HS-5 (cell line): Measurements from ENCODE around the gene CAMTA1.

Experiments used
- DNase-seq: peaks from one replicate; pipeline ENCODE4 v3.0.0-alpha.2; 2012; ENCODE audit warnings: low read depth

CAMTA1 gene

GRCh38 chr1:7636795-7637526 lies 851.7 kb downstream of the CAMTA1 start:
- DNase-seq, result no peak

DNA sequence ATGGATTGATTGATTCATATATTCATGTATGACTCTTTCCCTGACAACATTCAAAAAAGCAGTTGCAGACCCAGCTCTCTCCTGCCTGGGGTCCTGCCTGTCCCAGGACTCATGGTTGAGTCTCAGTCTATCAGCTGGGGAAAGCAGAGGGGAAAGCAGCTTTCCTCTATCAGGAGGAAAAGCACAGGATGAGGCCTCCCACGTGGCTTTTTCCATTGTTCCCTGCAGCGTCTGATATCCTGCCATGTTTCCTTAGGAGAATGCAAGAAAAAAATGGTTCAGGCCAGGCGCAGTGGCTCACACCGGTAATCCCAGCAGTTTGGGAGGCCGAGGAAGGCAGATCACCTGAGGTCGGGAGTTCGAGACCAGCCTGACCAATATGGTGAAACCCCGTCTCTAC lies 852.8 kb downstream of the CAMTA1 start:
- no peak for DNase-seq

- DNase-seq, result no peak
Observed at GRCh38 chr1:7639435-7640131, 854.3 kb downstream of the CAMTA1 start.

DNA sequence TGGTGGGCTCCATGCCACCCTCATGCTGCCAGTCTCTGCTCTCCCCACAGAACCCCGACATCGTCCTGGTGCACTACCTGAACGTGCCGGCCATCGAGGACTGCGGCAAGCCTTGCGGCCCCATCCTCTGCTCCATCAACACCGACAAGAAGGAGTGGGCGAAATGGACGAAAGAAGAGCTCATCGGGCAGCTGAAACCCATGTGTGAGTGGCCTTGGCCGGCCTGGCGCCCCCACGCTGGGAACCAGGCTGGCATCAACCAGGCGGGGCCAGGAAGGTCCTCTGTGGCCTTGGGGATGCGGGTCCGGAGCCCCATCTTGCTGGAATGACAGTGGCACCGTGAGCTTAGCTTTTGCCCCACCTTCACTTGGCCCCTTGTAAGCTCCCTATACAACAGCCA lies 855.1 kb downstream of the CAMTA1 start:
- no peak for DNase-seq

GRCh38 chr1:7640920-7641585 lies 855.8 kb downstream of the CAMTA1 start:
- no peak for DNase-seq

GRCh38 chr1:7641587-7642417 lies 856.5 kb downstream of the CAMTA1 start:
- DNase-seq, result no peak

DNA sequence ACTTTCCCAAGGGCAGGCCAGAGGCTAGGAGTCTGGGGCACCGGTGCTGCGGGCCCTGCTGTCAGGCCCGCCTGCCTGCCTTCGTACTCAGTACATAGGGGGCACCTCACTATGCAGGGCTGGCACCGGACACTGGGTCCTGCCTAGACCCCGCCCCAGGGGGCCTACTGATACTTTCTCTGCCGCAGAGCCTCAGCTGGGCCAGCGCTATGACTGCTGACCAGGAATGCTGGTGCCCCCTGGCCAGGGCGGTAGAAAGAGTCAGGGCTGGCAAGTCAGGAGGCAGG lies 857.1 kb downstream of the CAMTA1 start:
- no peak for DNase-seq

GRCh38 chr1:7642781-7643529 lies 857.7 kb downstream of the CAMTA1 start:
- DNase-seq, result no peak

- no peak for DNase-seq
Observed at GRCh38 chr1:7643530-7643929, 858.3 kb downstream of the CAMTA1 start.

DNA sequence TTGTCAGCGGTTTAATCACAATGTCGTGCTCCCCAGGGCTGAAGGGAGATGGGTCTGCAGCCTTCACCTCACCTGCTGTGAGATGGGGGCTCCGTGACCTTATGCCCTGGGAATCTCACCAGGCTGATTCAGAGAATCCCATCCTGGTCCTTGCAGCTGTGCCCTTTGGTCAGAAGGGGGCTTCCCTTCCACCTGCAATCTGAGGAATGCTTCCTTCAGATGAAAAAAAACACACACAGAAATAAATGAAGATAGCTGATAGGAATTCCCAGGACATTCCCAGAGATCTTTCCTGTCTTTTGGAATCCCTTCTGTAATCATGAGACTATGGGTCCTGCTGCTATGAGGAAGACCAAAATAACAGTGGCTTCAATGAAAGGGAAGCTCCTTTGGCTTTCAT lies 858.8 kb downstream of the CAMTA1 start:
- no peak for DNase-seq

DNA sequence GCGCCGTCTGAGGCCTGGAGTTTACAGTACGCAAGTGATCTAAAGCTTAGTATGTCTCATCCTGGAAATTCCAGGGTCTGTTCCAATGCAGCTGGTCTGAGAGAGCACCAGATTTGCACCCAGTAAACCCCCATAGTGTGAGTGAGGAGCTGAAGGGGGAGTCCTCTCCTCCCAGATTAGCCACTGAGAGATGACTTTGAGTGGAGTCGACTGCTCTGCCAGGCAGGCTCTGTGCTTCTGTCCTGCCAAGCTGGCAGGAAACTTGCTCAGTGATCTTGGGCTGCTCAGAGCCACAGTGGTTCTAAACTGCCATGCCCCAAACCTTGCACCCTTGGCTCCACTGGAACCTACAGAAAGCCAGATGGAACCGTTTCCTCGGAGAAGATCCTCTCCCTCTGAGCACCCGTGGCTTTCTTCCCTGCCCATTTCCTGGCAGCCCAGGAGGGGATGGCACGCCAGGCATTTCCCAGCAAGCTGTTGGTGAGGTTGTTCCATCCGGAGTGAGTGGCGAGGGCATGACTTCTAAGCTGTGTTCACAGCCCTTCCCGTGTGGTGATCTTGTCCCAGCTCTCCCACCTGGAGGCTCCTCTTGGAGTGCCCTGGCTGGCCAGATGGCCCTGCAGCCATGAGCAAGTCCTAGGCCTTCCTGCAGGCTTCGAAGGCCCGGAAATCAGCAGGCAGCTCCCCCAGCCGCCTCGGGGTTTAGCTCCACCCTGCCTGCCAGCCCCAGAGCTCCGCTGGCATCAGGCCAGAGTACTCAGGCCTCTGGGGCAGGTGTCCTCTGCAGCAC lies 859.9 kb downstream of the CAMTA1 start:
- no peak for DNase-seq

- no peak for DNase-seq
Observed at GRCh38 chr1:7645751-7646048, 860.4 kb downstream of the CAMTA1 start.

DNA sequence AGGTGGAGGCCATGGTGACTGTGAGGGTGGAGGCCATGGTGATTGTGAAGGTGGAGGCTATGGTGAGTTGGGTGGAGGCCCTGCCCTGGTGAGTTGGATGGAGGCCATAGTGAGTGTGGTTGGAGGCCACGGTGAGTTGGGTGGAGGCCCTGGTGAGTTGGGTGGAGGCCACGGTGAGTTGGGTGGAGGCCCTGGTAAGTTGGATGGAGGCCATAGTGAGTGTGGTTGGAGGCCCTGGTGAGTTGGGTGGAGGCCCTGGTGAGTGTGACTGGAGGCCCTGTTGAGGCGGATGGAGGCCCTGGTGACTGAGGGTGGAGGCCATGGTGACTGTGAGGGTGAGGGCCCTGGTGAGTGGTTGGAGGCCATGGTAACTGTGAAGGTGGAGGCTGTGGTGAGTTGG lies 860.9 kb downstream of the CAMTA1 start:
- DNase-seq, result no peak

DNA sequence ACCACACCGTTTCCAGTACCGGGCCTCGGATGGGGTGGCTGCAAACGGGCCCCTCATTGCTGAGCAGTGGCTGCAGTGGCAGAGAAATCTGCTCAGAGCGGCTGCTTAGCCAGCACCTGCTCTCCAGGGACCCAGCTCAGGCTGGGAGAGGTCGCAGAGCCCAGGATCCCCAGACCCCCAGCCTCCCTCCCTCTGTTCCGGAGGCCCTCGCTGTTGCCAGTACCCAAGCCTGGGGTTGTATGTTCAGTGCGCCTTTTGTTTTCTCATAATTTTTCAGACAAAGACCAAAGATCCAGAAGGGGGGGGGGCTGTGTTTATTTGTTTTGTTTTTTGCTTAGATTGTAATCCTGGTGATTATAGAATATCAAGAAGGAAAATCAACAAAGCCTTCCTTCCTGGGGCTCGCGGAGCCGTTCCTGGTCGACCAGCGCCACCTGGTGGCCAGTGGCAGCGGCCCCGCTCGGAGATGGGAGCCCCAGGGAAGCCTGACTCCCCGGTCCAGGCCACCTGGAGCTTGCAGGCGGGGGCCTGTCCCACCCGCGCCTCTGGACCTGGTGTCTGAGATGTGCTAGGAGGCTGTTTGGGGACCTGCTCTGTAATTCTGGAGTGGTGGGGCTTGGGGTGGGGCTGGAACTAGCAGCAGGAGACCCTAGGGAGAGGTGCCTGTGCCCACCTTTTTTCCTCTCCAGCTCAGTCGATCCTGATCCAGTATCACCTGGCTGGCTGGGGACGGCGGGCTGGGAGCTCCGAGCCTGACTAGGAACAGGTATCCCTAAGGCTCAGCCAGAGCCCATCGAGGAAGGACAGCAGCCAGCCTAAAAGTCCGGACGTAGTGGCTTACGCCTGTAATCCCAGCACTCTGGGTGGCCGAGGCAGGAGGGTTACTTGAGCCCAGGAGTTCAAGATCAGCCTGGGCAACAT lies 862.0 kb downstream of the CAMTA1 start:
- DNase-seq, result no peak

DNA sequence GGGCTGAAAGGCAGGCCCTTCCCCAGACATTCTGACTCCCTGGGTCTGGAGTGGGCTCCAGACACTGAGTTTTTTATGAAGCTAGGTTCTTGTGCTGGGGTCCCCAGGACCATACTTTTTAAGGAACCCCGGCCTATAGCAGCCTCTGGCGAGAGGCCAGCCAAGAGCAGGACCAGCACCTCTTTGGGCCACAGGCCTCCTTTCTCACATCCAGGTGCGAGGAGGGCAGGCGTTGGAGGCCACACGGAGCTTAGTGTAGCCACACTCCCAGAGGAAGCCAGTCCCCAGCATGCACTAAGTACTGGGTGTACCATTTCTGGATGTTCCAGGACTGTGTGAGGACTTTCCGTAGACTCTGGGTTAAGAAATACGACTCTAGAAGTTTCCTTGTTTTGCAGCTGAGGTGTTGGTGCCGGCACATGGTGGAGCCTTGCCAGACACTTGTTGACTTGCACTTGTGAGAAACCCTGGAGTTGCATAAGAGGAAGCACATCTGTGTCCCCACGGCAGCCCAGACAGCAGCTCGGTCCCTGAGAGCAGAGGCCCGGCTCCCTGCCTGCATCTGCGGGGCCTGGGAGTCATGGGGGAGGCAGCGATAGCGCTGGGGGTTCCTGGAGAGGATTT lies 863.6 kb downstream of the CAMTA1 start:
- no peak for DNase-seq

DNA sequence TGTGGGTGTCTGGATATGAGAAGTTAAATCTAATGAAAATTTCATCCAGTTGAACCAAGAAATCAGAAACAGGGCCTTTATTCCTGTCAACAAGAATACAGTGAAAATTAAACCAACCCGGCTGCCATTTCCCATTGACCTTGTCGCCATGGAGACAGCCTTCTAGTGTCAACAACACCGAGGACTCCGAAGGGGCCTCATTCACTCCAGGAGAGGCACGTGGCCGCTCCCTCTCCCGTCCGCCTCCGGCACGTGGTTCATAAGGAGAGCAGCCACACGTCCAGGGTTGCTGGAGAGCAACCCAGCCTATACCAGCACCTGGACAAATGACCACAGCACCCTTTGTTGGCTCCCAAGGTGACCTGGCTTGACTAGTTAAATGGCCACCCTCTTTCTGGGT lies 865.5 kb downstream of the CAMTA1 start:
- DNase-seq, result no peak

DNA sequence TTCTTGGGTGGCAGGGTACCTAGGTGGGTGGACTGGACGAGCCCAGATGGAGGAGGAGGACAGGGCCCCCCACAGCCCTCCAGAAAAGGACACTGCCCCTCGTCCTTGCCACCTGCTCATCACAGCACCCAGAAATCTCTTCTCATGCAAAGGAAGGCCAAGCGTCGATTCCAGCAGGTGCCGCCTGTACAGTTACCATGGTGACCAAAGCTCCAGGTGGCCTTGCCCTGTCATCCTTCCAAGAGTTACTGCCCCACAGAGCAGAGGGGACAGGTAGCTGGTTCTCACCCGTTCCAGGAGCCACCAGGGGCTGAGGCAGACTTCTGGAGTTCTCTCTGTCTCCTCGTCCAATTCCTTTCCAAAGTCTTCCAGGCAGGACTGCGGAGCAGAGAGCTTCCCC lies 865.9 kb downstream of the CAMTA1 start:
- no peak for DNase-seq

DNA sequence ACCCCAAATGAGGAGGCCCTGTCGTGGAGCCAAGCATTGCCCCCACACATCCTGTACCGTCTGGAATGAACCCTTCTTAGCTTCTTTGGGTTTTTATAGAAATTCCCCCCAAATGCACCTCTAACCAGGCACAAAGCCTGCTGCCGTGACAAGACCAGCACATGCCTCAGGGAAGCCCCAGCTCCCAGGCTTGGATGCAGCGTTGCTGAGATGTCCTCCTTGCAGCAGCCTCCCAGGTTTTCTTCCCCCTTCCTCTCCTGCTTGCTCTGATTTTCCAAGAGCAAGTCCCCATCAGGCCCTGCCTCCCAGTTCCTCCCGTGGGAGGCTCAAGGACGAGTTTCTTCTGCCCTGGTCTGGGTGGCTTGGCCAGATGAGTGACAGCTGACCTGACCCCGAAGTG lies 866.8 kb downstream of the CAMTA1 start:
- DNase-seq, result no peak

DNA sequence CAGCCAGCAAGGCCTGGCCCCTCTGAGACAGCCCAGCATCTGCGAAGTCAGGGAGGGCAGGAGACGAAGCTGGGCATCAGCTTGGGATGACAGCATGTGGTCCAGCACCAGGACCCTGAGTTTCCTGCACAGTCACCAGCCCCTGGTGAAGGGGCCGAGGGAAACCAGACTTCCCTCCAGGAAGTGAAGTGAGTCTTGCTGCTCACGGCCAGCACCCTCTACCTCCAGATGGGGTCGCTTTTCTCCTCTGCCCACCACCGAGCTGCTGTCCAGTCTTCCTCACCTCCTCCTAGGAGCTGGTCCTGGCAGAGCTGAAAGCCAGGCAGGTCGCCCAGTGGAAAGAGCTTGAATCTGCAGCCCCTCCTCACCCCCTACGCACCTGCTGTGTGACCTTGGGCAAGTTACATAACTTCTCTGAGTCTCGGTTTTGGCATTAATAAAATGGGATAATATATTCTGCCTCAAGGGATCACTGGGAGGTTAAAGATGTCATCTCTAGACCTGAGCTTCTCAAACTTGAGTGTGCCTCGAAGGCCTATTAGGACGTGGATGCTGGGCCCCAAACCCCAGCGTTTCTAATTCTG lies 867.4 kb downstream of the CAMTA1 start:
- DNase-seq, result no peak
